SK-N-SH treated with all-trans-retinoic acid at 6 μM for 48 hours (cell line): ENCODE results near the gene EXOC4.

Experiments used
- CSRNP3 ChIP-seq: fragments of 250-450 bp; sonication (Bioruptor Pico); IDR thresholded peaks from 2 replicates; pipeline ENCODE4 v1.5.1; 2021; ENCODE audit warnings: mild to moderate bottlenecking, moderate library complexity
- POU6F1 ChIP-seq: fragments of 250-450 bp; sonication (Bioruptor Pico); IDR thresholded peaks from 2 replicates; pipeline ENCODE4 v1.8.0; 2021; ENCODE audit warnings: low read depth, mild to moderate bottlenecking, moderate library complexity, borderline replicate concordance
- RARB ChIP-seq: fragments of 250-450 bp; sonication (Bioruptor Pico); IDR thresholded peaks from 2 replicates; pipeline ENCODE4 v1.8.0; 2021; ENCODE audit warnings: mild to moderate bottlenecking, moderate library complexity
- TOX ChIP-seq: fragments of 250-450 bp; sonication (Bioruptor Pico); IDR thresholded peaks from 2 replicates; pipeline ENCODE4 v1.8.0; 2021; ENCODE audit warnings: mild to moderate bottlenecking, moderate library complexity, borderline replicate concordance
- ZC3H10 ChIP-seq: fragments of 250-450 bp; sonication (Bioruptor Pico); IDR thresholded peaks from 2 replicates; pipeline ENCODE4 v1.5.1; 2021; ENCODE audit warnings: mild to moderate bottlenecking, moderate library complexity
- ZFP3 ChIP-seq: fragments of 250-450 bp; sonication (Bioruptor Pico); IDR thresholded peaks from 2 replicates; pipeline ENCODE4 v1.5.0; 2020; ENCODE audit warnings: mild to moderate bottlenecking, moderate library complexity

- TF ChIP-seq ZFP3 (no peak), ZC3H10 (CRISPR knock-in tag) (no peak), CSRNP3 (no peak), POU6F1 (CRISPR knock-in tag) (no peak), RARB (CRISPR knock-in tag) (no peak), TOX (CRISPR knock-in tag) (no peak)
Measured at GRCh38 chr7:133746305-133746704, 493.4 kb downstream of the EXOC4 start.
